NAMALWA (cell line): ENCODE results near the gene SPC25.
"Not testable (repeated sequence)": the region's sequence is repeated elsewhere in the genome, so short reads cannot be mapped to it uniquely, and the experiment has no call there.

ENCODE experiments used
- DNase-seq: peaks from one replicate; pipeline ENCODE4 v3.0.0-alpha.2; 2015; ENCODE audit warnings: low spot score

SPC25 gene, protein sequence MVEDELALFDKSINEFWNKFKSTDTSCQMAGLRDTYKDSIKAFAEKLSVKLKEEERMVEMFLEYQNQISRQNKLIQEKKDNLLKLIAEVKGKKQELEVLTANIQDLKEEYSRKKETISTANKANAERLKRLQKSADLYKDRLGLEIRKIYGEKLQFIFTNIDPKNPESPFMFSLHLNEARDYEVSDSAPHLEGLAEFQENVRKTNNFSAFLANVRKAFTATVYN

DNA sequence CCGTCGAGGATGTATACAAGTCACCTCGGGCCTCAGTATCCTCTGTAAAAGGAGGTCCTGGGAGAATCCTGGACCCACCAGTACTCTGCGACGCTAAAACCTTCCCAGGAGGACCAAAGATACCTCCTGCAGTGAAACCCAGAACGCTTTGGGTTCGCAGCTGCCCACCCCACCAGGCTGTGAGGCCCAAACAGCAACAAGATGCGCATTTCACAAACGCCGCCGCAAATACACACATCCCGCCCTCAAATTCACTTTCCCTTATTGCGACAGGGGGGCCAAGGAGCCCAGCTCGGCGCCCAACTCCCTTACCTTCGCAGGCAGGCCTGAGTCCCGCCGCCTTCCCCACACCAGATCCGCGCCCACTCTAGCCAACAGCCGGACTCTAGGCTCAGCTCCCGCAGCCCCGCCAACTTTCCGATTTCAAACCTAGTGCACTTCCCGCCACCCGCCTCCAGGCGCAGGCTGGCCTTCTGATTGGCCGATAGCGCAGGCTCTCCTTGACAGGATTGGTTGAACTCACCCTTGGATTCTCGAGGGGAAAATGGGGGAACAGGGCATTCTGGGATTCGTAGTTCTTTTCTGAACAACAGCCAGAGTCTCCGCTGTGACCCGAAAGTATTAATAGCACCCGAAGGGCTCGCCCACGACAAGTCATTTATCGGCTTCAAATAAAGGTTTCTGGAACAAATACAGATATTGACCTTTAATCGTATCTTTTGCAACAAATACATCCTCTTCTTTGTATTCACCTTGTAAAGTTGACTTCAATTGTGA is at the start of gene SPC25:
TSS of gene SPC25 (minus strand) at position 425 of the 777 bp plus-strand sequence. CDS start 911 bp downstream, outside the sequence.
- DNase-seq = peak; percentile 98

DNA sequence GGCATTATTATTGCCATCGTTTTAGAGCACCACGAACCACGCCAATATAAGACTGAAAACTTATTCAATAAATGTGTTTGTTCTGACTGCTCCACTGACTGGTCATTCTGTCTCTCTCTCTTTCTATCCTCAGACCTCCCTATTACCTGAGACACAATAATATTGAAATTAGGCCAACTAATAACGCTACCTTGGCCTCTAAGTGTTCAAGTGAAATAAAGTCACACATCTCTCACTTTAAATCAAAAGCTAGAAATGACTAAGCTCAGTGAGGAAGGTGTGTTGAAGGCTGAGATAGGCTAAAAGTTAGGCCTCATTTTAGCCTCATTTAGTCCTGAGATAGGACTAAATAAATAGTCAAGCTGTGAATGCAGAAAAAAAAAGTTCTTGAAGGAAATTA is 49.7 kb upstream of the SPC25 start:
- no peak for DNase-seq

DNA sequence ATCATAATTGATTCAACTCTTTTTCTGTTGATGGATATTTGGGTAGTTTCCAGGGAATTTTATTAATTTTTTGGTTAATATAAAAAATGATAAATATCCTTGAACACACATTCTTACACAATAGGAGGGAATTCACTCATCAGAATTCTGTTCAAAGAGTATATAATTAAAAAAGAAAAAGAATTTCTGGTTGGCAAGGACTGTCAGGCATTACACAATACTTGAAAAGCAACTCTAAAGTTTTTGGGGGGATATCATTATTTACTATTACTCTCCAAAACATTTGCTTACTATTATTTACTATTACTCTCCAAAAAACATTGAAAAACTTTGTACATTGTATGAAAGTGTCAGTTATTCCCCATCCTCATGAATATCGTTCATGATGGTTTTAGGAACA is 48.8 kb upstream of the SPC25 start:
- no peak for DNase-seq

DNA sequence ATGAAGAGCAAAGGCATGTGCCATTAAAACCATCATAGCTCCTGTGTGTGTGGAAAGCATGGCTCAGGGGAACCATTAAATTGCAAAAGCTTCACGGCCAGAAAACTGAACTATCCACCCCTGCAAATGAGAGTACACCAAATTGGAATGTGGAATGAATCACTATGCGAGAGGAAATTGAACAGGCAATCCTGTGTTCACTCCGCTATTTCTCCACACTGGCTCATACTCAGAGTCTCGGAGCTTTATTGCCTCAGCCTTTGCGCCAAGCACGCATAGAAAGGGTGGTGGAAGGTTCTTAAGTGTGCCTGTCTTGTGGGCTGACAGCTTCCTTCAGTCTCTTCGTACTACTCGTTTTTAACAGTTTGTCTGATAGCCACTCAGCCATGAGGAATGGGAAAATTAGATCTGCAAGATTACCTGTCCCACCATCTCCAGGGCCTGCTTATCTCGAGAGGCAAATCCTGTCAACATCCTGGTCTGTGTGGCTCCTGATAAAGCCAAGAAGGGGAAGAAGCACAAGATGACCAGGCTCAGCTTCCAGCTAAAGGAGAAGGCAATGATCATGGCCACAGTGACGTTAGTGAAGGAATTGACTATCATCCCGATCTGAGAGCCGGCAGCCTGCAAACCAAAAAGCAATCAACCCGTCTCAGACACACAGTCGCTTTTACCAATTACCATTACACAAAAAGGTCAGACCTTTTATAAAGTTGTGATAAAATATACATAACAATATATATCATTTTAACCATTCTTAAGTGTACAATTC is 45.8 kb upstream of the SPC25 start:
- DNase-seq = no peak

DNA sequence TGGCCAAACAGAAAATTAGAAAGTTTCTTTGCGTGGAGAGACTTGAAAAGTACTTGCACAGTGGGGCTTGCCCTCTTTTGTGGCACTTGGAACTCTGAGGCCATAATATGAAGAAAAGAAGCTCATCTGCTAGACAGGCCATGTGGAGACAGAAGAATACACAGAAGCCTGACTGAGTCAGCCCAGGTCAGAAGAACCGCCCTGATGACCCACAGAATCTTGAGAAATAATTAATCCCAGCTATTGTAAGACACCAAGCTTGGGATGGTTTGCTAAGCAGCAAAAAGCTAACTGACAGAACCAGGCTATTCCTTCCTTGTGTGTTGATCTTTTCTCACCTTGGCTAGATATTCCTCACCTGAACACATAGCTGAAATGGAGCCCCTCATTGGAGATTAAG is 44.6 kb upstream of the SPC25 start:
- no peak for DNase-seq

DNA sequence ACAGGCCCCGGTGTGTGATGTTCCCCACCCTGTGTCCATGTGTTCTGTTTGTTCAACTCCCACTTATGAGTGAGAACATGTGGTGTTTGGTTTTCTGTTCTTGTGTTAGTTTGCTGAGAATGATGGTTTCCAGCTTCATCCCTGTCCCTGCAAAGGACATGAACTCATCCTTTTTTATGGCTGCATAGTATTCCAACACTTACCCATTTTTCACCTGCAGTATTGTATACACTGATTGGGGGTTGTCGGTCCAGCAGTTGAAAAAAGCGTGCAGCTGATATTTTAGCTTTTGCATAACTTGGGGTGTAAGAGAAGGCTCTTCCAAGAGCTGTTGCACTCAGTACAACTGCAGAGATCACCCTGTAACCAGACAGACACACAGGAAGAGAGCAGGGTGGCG is 41.9 kb upstream of the SPC25 start:
- not testable (repeated sequence) for DNase-seq

DNA sequence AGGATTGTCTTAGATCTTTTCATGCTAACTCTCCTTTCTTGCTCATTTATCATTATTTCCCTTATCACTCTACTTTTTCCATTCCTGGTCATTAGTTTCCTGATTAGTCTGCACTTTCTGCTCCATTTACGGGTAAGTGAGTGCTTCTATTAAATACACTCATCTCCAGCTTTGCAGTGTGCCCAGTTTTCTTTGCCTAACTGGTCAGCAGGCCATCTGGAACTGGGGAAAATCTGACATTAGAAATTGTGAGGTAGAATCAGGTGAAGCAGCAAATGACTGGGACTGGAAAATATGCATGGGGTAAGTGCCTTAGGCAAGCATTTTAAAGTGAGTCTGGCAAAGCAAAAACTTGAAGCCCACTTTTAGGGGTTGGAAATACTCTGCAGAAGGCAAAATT is 40.0 kb upstream of the SPC25 start:
- no peak for DNase-seq

DNA sequence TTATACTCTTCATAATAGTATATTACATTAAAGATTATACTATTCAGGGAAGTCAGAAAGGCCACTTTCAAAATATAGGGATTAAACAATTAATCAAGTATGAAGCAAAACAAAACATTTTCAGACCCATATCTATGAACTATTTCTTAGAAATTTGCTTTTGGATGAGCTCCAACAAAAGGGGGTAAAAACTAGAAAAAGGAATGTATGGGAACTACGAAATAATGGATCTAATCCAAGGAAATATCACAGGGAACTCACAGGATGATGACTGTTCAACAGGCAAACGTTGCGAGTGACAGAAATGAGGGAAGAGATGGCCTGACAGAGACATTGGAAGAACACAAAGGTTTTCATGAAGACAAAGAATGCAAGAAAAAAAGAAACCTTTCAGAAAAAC is 38.8 kb upstream of the SPC25 start:
- no peak for DNase-seq

DNA sequence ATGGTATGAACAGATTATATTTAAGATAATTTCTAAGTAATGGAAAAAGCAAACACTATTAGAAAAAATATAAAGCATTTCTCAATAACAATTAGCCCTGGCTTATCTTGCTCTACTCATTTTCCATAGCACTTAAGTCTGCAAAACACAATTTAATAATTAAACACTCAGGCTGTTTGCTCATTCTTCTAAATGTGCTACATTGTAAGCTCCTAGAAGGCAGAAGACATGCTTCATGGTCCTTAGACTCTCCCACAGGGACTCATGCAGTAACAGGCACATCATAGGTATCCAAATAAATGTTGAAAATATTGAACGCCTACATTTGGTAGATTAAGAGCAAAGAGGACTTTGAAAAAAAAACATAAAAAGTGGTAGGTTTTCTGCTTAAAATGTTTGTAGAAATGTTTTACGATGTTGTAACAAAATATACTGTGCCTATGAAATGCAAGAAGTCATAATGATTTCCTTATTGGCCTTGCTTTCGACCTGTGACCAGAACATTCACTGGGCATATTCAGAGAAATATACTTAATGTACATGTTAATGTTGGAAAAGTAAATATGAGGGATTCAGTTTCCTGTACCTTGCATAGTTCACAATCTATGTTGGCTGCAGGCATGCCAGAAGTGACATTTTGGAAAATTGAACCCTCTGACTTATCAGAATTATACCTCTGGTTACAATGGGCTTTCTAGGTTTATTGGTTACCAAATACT is 38.0 kb upstream of the SPC25 start:
- no peak for DNase-seq

DNA sequence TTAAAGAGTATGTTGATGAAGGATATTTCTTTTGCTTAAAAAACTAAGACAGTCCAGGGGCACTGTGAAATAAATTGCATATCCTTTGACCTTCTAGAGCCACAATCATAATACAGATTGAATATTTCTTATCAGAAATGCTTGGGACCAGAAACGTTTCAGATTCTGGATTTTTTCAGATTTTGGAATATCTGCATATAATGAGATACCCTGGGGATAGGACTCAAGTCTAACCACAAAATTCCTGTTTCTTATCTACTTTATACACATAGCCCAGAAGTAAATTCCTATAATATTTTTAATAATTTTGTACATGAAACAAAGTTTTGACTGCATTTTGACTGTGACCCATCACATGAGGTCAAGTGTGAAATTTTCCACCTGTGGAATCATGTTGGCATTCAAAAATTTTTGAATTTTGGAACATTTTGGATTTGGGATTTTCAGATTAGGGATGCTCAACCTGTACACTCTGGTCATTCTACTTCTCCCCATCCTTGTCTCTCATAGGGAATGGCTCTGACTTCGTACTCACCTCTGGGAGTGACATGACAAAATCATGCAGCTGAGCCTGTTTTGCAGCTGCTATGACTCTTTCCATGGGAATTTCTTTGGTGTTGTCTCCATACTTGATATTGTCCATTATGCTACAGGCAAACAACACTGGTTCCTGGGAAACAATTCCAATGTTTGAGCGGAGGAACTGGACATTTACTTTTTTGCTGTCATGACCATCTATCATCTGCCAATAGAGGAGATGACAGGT is 36.6 kb upstream of the SPC25 start:
- DNase-seq = no peak

DNA sequence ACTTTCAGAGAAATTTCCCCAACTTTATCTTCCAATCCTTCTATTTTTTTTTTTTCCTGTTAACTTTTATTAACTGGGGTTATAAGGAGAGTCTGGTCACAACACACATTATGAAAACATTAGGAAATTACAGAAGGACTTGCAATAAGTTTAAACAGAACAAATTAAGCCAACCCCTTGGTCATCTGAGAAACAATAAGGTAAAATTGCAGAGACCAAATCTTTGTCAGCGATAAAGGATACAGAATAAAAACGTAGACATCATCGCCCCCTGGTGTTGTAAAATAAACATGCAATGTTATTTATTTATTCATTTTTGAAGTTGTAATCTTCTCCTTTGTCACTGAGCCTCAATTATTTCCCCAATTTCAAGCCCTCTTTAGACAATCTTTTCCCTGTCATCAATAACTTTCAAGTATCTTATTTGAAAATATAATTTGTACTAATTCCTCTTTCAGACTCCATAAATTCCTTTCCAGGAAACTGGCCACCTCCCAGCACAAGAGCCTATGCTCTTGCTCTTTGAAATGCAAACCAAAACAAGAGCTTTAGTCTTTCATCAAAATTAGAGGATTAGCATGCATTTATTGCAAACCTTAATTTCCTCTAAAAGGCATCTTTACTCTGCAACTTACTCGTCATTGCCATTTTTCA is 30.4 kb upstream of the SPC25 start:
- peak; percentile 69 for DNase-seq

DNA sequence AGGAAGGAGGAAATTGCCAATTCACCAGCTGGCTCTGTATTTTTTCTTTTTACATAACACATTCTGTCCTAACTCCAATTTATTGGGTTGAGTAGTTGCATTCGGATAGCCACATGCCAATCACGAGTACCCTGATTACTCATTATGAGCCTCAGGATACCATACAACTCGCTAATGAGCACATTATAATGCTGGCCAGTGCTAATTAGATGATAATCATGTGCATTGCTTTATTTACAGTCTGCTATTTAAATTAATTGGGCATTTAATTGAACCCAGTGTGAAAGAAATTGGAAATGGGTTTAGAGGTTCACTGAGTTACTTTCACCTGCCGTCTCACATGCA is 26.1 kb upstream of the SPC25 start:
- DNase-seq = no peak

DNA sequence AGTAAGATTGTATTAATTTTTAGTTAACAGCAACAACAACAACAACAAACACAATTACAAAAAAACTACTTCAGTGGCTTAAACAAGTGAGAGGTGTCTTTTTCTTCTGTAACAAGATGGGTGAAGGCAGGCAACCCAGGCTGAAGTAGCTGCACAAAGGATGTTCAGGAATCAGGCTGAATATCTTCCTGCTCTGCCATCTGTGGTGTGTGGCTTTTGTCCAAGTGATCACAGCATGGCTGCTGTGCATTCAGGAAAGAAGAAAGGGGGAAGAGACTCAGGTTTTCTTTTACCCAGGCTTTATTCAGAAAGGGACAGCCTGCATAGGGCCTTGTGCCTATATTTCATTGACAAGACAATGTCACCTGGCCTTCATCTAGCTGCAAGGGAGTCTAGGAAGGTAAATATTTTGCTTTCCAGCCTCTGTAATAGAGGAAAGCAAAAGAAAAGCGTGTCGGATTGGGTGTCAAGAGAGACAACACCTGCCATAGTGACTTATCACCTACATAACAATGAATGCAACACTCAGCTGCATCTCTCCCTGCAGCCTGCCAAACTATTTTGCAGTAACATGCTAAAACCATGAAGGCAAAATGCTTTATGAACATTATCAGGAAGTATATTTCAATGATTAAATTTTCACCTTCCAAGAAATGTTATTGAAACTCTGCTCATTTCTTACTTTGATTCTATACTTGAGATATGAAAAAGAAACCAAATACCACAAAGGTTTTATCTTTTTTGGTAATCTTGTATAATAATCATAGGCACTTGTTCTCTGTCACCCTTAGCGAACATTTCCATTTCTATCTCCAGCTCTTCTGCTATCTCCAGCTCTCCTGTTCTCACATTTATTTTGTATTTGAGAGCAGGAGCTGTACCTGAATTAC is 25.5 kb upstream of the SPC25 start:
- DNase-seq = no peak

DNA sequence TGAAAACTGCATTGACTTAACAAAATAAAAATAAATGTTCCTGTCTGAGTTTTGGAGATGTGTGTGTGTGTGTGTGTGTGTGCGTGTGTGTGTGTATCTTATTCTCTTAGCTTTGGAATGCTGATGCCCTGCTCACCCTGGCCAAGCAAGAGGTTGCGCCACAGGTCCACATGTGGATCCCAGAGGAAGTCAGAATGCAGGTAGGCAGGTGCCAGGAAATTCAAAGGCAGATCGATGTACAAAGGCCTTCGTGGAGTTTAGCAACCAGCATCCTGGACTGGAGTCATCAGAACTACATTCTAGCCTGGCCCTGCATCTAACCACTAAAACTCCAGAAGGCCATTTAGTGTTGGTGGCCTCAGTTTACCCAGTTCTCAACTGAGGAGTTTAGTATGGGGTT is 23.3 kb upstream of the SPC25 start:
- DNase-seq = no peak

DNA sequence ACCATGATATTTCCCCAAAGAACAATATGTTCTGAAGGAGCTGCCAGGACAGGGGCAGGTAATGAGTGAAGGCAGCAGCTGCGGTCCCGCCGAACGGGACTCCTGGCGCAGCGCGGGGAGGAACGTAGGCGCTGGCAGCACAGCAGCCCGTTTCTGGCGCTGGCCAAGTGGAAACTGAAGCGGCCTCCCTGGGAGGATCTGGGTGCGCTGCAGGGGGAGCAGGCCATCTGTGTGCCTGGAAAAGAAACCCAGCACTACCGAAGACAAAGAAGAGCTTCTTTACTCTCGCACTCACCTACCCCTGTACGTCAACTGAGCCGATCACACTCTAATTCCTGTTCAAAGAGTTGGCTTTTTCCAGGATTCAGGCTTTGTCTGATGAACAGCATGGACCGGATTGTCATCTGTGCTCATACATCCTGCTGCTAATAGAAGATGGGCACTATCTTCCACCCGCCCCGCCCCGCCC is 22.7 kb upstream of the SPC25 start:
- no peak for DNase-seq

DNA sequence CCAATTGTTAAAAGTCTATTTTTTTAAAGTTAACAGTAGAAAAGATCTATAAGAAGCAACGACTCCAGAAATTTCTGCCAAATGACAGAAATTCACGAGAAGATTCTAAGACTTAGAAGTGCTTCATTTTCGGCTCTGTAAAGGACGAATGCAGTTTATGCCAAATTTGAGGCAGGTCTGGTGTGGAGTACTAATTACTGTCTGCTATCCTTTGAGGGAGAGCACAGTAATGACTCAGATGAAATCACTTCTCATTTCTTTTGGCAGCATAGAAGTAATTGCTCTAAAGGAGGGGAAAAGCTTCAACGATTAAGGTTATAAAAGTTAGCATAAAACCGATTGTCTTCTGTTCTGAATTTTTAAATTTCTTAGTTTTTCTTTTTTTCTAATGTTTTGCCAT is 22.2 kb upstream of the SPC25 start:
- no peak for DNase-seq

DNA sequence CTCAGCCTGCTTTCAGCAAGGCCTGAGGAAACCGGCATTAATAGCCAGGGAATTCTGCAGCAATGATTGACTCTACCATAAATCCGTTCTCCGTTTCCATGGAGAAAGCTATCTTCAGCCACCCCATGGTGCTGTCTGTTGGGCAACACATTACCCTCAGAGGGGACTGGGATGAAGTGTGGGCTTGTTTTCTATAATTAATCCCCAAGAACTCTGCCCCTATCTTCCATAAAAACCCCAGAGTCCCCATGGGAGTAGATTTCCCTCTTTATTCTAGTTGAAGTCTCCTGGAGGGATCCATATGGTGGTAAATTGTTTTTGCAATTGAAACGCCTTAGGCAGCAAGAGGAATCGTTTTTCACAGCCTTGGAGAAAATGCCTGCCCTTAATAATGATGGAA is 20.1 kb upstream of the SPC25 start:
- DNase-seq = no peak

DNA sequence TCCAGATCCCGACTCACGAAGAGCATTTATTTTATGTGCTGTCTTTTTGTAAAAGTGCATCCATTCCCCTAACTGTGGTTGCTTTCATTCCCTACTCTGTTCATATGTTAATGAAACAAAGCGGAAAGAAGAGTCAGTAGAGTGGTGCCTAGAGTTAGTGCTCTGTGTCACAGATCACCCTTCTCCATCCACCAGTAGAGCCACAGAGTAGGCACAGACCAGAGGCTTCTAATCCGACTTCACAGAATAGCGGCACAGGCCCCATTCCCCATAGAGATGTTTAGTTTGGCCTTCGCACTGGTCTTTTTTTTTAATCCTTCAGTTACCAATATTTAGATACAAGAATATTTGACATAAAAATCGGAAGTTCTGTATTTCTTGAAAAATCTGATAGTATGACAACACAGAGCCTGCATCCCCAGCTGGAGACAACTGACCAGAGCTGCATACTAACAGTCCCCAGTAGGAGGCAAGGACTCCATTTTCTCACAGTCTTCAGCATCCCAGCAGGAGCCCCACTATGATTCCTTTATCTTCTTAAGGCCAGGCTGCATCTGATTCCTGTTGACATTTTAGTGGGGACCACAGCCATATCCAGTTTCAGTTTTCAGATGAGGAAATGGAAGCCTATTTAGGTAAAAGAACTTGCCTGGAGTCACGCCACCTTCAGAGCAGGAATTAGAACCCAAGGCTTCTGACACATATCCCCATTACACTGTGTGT is 17.9 kb upstream of the SPC25 start:
- DNase-seq = no peak

DNA sequence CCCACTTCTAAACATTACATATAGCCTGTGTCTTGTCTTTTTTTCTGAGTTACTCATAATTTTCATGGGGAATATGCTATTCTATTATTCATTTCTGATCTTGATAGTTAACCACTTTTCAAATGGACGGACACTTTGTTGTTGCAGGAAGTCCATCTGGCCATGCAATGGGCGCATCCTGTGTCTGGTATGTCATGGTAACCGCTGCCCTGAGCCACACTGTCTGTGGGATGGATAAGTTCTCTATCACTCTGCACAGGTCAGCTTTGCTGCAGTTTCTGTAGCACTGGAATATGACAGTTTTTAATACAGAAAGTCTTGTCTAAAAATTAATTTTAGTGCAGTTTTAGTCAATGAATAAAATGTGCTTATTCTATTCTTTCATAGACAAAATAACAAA is 14.1 kb upstream of the SPC25 start:
- DNase-seq = no peak
